ENCODE results near the gene CDH13.

CDH13 gene

GRCh38 chr16:83470416-83470815 lies 843.6 kb downstream of the CDH13 start:
- DNase-seq: no peak

DNA sequence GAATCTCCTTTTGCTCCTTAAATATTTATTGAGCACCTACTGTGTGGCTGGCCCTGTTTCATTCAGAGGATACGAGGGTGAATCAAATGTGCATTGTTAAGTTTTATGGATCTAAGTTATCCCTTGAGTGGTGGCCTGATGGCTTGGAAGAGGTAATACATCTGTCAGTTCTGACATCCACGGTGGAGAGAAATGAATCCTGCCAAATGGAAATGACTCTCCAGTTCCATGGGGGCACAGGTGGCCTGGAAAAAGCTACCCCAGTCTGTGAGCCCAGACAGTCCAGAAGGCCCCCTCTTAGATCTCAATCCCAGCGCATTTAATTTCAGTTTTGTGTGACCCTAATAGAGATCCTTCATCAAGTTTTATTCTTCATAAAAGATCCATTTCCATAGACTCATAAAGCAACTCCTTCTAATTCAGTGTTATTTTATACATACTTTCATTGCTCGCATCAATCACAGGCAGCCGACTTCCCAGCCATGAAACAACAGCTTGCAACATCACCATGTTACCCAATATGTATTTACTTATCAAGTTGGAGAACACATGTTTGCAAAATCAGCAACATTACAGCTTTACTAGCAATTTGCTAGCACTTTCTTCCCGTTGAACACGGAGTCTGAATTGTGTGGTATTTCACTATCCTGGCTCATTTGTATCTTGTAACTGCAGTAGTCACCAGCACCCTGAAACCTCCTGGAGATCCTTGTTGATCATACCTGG lies 846.2 kb downstream of the CDH13 start:
- no peak for DNase-seq

DNA sequence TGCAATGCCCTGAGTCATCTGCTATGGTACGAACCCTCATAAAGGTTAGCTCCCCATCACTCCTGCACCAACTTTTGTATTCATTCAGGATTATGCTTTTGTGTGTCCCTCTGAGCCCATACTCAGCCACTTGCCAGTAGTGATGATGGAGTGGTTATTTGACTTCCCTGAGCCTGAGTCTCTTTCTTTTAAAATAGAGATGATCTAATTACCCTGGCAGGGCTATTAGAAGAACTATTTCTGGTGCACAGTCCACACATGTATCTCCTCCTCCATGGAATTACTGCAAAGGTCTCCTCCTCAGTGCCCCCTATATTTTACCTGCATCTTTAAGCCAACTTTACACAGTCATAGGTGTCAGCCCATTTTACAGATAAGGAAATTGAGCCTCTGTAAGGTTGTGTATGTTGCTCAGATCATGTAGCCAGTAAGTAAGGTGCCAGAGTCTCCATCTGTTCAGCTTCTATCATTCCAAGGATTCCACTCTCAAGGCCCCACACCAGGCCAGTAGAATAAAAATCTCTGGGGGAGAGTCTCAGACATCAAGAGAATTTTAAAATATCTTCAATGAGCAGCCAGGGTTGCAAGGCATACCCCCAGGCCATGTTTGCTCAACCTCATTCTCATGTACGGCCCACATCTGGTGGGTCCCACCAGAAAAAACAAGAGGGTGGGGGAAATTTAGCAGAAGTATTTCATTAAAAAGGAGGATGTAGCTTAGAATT lies 847.3 kb downstream of the CDH13 start:
- DNase-seq: no peak

- no peak for DNase-seq
These were observed 848.3 kb downstream of the CDH13 start for GRCh38 chr16:83475108-83475507.

DNA sequence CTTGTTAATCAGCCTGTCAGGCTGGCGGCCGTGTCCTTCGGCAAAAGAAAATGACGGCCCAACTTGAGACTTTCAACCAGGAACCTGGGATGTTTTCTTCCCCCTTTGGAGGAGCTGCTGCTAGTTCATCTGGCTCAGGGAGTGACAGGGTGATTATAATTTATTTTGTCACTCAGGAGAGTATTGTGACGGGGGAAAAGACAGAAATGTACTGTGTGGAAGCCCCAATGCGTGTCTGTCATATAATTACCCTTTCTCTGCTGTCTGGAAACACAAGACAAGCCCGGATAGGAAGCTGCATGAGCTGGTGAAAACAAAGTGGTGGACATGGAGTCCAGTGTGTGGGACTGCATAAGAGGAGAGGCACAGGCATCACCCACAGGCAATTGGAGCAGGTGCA lies 854.8 kb downstream of the CDH13 start:
- no peak for DNase-seq

- DNase-seq: no peak
These were observed 855.9 kb downstream of the CDH13 start for GRCh38 chr16:83482545-83483162.

DNA sequence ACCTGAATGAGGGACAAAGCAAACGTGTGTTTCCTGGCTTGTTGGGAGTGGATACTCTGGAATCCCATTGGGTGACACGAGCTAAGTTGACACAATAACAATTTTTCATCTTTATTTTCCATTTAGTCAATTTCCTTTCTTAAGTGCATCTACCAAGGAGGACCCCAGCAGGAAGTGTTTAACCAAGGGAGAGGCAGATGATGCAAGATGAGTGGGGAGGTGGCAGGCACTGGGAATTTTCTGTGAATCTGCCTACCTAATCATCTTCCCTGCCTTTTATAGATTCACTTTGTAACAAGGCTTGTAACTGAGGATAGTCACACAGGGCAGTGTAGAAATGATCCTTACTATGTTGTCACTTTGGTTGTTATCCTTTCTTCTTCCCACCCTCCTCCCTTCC lies 863.3 kb downstream of the CDH13 start:
- DNase-seq: no peak

GRCh38 chr16:83494459-83494858 lies 867.7 kb downstream of the CDH13 start:
- no peak for DNase-seq

- no peak for DNase-seq
These were observed 874.7 kb downstream of the CDH13 start for GRCh38 chr16:83501481-83501880.

DNA sequence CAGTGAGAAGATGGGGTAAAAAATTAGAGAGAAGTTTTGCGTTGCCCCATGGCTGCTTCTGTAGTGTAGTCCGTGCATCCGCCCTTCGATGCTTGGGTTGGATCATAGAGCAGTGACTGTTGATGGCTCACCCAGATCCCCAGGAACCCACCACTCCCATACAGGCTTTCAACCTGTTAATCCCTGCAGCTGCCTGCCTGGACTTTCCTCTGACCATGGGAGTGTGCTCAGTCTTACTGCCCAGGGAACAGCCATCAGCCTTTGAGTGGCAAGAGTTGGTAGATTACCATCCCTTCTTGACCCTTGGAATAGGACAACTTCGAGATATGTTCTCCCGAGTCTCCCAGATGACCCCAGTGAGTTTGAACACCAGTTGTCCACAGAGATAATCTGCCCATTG lies 881.5 kb downstream of the CDH13 start:
- DNase-seq: no peak

DNA sequence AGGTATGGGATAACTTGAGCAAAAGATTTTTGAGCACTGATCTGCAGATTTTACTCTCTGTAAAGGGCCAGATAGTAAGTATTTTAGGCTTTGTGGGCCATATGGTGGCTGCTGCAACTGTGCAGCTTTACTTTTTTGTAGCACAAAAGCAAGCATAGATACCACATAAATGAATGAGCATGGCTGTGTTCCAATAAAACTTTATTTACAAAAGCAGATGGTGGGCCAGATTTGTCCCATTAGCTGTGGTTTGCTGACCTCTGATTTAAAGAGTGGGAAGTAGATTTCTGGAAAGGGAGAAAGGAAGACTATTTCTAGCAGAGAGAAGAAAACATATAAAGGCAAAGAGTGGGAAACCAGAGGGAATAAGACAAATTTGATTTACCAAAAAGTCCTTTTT lies 882.5 kb downstream of the CDH13 start:
- no peak for DNase-seq

- no peak for DNase-seq
These were observed 884.1 kb downstream of the CDH13 start for GRCh38 chr16:83510906-83511305.

DNA sequence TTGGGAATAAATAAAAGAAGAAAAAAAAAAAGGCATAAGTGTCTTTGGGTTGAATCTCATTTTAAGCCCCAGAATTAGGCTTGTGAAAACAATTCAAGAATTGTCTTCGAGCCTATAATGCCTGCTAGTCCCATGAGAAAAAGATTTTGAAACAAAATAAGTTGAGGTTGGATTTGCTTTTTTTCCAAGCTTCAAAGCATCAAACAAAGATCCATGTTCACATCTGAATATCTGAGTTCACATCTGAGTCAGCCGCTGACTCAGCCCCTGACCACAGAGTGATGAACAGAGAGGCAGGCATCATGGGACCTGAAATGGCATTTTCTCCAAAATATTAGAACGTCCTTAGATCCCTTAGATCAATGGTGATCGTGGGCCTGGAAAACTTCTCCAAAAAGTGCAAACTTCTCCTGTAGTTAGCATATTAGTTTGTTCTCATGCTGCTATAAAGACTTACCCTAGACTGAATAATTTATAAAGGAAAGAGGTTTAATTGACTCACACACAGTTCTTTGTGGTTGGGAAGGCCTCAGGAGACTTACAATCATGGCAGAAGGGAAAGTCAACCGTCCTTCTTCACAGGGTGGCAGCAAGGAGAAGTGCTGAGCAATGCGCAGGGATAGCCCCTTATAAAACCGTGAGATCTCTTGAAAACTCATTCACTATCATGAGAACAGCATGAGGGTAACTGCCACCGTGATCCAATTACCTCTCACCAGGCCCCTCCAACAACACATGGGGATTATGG lies 886.4 kb downstream of the CDH13 start:
- DNase-seq: no peak

GRCh38 chr16:83515395-83515794 lies 888.6 kb downstream of the CDH13 start:
- DNase-seq: no peak

GRCh38 chr16:83516931-83517330 lies 890.2 kb downstream of the CDH13 start:
- DNase-seq: no peak

- no peak for DNase-seq
These were observed 890.6 kb downstream of the CDH13 start for GRCh38 chr16:83517398-83517797.

GRCh38 chr16:83520596-83520995 lies 893.8 kb downstream of the CDH13 start:
- no peak for DNase-seq

DNA sequence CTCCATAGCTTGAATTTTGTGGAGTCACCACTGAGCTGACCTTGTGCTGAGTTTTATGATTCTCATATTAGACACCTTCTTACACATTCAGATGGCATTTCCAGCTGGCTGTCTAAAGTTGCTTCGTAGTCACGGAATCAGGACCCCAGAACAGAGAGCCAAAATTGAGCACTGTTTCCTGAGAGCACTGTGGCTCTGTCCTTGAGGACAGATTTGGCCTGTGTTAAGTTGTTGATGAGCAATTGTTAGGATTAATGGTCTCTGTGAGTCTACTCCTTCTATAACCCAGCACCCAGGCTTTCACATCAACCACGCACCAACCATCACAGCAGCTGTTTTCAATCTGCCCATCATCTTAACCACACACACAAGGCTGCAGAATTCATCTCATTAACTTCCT lies 903.5 kb downstream of the CDH13 start:
- DNase-seq: no peak

GRCh38 chr16:83532634-83533033 lies 905.9 kb downstream of the CDH13 start:
- DNase-seq: no peak

- no peak for DNase-seq
These were observed 906.4 kb downstream of the CDH13 start for GRCh38 chr16:83533193-83533592.

- no peak for DNase-seq
These were observed 911.9 kb downstream of the CDH13 start for GRCh38 chr16:83538707-83539106.

- no peak for DNase-seq
These were observed 913.1 kb downstream of the CDH13 start for GRCh38 chr16:83539736-83540490.

GRCh38 chr16:83541231-83541630 lies 914.5 kb downstream of the CDH13 start:
- DNase-seq: no peak
